GM18511 (cell line): ENCODE measurements around the gene KCNK13.
"Not testable (repeated sequence)": the region's sequence is repeated elsewhere in the genome, so short reads cannot be mapped to it uniquely, and the experiment has no call there.

ENCODE experiments used
- ATAC-seq: cut with Tn5 transposase; IDR thresholded peaks from one replicate; pipeline ENCODE4 v1.9.1; 2021; ENCODE audit warnings: mild to moderate bottlenecking, moderate library complexity; ENCODE audit not compliant: unreplicated experiment

KCNK13 gene

GRCh38 chr14:90061685-90062126 is at the start of gene KCNK13:
Gene KCNK13 (plus strand): TSS chr14:90061994. CDS start chr14:90062206, 212 bp downstream.
- ATAC-seq = no peak

GRCh38 chr14:90017371-90017770 is 44.4 kb upstream of the KCNK13 start:
- ATAC-seq = no peak

GRCh38 chr14:90019824-90020523 is 41.8 kb upstream of the KCNK13 start:
- no peak for ATAC-seq

- no peak for ATAC-seq
These were observed 38.5 kb upstream of the KCNK13 start for GRCh38 chr14:90023176-90023896.

- ATAC-seq = no peak
These were observed 36.9 kb upstream of the KCNK13 start for GRCh38 chr14:90024910-90025309.

- not testable (repeated sequence) for ATAC-seq
These were observed 35.2 kb upstream of the KCNK13 start for GRCh38 chr14:90026608-90027007.

GRCh38 chr14:90027842-90028241 is 34.0 kb upstream of the KCNK13 start:
- no peak for ATAC-seq

- no peak for ATAC-seq
These were observed 27.6 kb upstream of the KCNK13 start for GRCh38 chr14:90034156-90034555.

- no peak for ATAC-seq
These were observed 26.8 kb upstream of the KCNK13 start for GRCh38 chr14:90034835-90035525.

- no peak for ATAC-seq
These were observed 22.4 kb upstream of the KCNK13 start for GRCh38 chr14:90039253-90040010.

- no peak for ATAC-seq
These were observed 21.4 kb upstream of the KCNK13 start for GRCh38 chr14:90040411-90040810.

- no peak for ATAC-seq
These were observed 19.1 kb upstream of the KCNK13 start for GRCh38 chr14:90042496-90043252.

- ATAC-seq = no peak
These were observed 16.2 kb upstream of the KCNK13 start for GRCh38 chr14:90045616-90046015.

GRCh38 chr14:90049390-90049789 is 12.4 kb upstream of the KCNK13 start:
- ATAC-seq = no peak

- ATAC-seq = no peak
These were observed 11.5 kb upstream of the KCNK13 start for GRCh38 chr14:90050271-90050670.

- no peak for ATAC-seq
These were observed 8.8 kb upstream of the KCNK13 start for GRCh38 chr14:90053044-90053443.

- ATAC-seq = no peak
These were observed 7.0 kb upstream of the KCNK13 start for GRCh38 chr14:90054803-90055202.

- ATAC-seq = no peak
These were observed 5.0 kb upstream of the KCNK13 start for GRCh38 chr14:90056826-90057225.

- no peak for ATAC-seq
These were observed 2.8 kb upstream of the KCNK13 start for GRCh38 chr14:90058876-90059458.
